ENCODE measurements around the gene PLSCR2. TPM values are rescaled to one million over a fixed set of nuclear protein-coding genes. Genes with fewer than 3 reads are reported as not detected.
"Not testable (repeated sequence)": the region's sequence is repeated elsewhere in the genome, so short reads cannot be mapped to it uniquely, and the experiment has no call there.

PLSCR2 gene
- polyA plus RNA-seq, 3 donors = not detected

DNA sequence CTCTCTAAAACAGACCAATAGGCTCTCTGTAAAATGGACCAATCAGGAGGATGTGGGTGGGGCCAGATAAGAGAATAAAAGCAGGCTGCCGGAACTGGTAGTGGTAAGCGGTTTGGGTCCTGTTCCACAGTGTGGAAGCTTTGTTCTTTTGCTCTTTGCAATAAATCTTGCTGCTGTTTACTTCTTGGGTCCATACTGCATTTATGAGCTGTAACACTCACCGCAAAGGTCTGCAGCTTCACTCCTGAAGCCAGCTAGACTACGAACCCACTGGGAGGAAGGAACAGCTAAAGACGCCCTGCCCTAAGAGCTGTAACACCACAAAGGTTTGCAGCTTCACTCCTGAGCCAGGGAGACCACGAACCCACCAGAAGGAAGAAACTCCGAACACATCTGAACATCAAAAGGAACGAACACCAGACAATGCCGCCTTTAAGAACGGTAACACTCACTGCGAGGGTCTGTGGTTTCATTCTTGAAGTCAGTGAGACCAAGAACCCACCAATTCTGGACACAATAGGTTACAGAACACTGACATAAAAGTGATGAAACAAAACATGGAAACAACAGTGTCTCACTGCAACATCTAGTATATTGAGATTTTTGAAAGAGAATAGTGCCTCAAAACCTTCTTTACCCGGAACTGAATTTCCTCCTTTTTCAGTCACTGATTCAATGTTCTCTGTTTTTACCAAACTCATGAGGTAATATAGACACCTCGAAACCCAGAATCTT is 28.8 kb upstream of the PLSCR2 start:
- Histone ChIP-seq H3K4me2 (replicated peaks; ENCODE audit: extremely low read depth, low read length, poor library complexity, severe bottlenecking) (peak overlapping the region; percentile 41), H3K79me2 (ENCODE audit: insufficient read depth, low read length) (no peaks in the 10 kb centered on the region), H3K36me3 (replicated peaks in 1 of 2; ENCODE audit: control insufficient read depth in 1 of 2, insufficient read depth in 2 of 2, low read length in 2 of 2) (no peaks in the 10 kb centered on the region), H2AFZ (ENCODE audit: insufficient read depth, low read depth, low read length, poor library complexity, severe bottlenecking) (peak overlapping the region; percentile 10), H3K4me1 (ENCODE audit: control insufficient read depth in 1 of 2, insufficient read depth in 2 of 2, low read length in 2 of 2) (no peaks in the 10 kb centered on the region), H3K4me3 (replicated peaks in 1 of 3; ENCODE audit: low read depth in 2 of 3, low read length in 3 of 3) (peak overlapping the region in 2 of 3 experiments; percentile 2 to 41), H3K27me3 (ENCODE audit: control insufficient read depth in 2 of 2, insufficient read depth in 2 of 2, low read length in 2 of 2) (no peaks in the 10 kb centered on the region), H4K20me1 (ENCODE audit: insufficient read depth, low read length) (no peaks in the 10 kb centered on the region), H3K27ac (ENCODE audit: low read depth in 1 of 2, low read length in 2 of 2) (no peak overlapping the region), H3K9me3 (replicated peaks in 1 of 2; ENCODE audit: control insufficient read depth in 1 of 2, insufficient read depth in 1 of 2, low read length in 2 of 2) (peaks cover 0 to 8% of the 10 kb centered on the region in 2 donors), H3K9ac (ENCODE audit: insufficient read depth, low read length, poor library complexity, severe bottlenecking) (no peak overlapping the region)
- Mint-ChIP-seq H3K27ac (peak overlapping the region in 1 of 7 donors; percentile 53), H3K9me3 (peaks cover 4 to 10% (median 8%) of the 10 kb centered on the region in 7 donors), H3K36me3 (peaks cover 0 to 4% of the 10 kb centered on the region in 2 donors), H3K4me3 (peak overlapping the region; percentile 62 to 84), H3K27me3 (ENCODE audit: low read depth in 3 of 3) (peaks cover 0 to 2% (median 0%) of the 10 kb centered on the region in 3 donors), H3K4me1 (peaks cover 4% of the 10 kb centered on the region)
- WGBS (ENCODE audit: insufficient coverage) = 53% methylated on average over 8 of the region's 13 CpGs
- DNase-seq = no peak
- intact Hi-C loops (cut with micrococcal nuclease) = no loop called here
- TF ChIP-seq, protein P1, sequence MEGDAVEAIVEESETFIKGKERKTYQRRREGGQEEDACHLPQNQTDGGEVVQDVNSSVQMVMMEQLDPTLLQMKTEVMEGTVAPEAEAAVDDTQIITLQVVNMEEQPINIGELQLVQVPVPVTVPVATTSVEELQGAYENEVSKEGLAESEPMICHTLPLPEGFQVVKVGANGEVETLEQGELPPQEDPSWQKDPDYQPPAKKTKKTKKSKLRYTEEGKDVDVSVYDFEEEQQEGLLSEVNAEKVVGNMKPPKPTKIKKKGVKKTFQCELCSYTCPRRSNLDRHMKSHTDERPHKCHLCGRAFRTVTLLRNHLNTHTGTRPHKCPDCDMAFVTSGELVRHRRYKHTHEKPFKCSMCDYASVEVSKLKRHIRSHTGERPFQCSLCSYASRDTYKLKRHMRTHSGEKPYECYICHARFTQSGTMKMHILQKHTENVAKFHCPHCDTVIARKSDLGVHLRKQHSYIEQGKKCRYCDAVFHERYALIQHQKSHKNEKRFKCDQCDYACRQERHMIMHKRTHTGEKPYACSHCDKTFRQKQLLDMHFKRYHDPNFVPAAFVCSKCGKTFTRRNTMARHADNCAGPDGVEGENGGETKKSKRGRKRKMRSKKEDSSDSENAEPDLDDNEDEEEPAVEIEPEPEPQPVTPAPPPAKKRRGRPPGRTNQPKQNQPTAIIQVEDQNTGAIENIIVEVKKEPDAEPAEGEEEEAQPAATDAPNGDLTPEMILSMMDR (IDR thresholded peaks at IDR 0.05) = no peak

DNA sequence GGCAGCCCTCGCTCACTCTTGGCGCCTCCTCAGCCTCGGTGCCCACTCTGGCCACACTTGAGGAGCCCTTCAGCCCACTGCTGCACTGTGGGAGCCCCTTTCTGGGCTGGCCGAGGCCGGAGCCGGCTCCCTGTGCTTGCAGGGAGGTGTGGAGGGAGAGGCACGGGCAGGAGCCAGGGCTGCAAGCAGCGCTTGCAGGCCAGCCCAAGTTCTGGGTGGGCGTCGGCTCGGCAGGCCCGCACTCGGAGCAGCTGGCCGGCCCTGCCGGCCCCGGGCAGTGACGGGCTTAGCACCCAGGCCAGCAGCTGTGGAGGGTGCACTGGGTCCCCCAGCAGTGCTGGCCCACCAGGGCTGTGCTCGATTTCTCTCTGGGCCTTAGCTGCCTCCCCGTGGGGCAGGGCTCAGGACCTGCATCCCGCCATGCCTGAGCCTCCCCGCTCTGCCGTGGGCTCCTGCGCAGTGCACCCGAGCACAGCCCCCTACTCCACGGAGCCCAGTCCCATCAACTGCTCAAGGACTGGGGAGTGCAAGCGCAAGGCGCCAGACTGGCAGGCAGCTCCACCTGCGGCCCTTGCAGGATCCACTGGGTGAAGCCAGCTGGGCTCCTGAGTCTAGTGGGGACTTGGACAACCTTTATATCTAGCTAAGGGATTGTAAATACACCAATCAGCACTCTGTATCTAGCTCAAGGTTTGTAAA is 27.9 kb upstream of the PLSCR2 start:
- H3K36me3 ChIP-seq (replicated peaks in 1 of 2; ENCODE audit: control insufficient read depth in 1 of 2, insufficient read depth in 2 of 2, low read length in 2 of 2); H3K36me3 Mint-ChIP-seq; H3K4me3 Mint-ChIP-seq; H3K4me1 ChIP-seq (ENCODE audit: control insufficient read depth in 1 of 2, insufficient read depth in 2 of 2, low read length in 2 of 2); DNase-seq; intact Hi-C loops (cut with micrococcal nuclease); H3K9ac ChIP-seq (ENCODE audit: insufficient read depth, low read length, poor library complexity, severe bottlenecking); H3K27me3 Mint-ChIP-seq (ENCODE audit: low read depth in 3 of 3); H3K27ac Mint-ChIP-seq; H4K20me1 ChIP-seq (ENCODE audit: insufficient read depth, low read length); H3K4me2 ChIP-seq (replicated peaks; ENCODE audit: extremely low read depth, low read length, poor library complexity, severe bottlenecking); H3K27ac ChIP-seq (ENCODE audit: low read depth in 1 of 2, low read length in 2 of 2); H3K27me3 ChIP-seq (ENCODE audit: control insufficient read depth in 2 of 2, insufficient read depth in 2 of 2, low read length in 2 of 2); H3K79me2 ChIP-seq (ENCODE audit: insufficient read depth, low read length); H3K4me3 ChIP-seq (replicated peaks in 1 of 3; ENCODE audit: low read depth in 2 of 3, low read length in 3 of 3); H2AFZ ChIP-seq (ENCODE audit: insufficient read depth, low read depth, low read length, poor library complexity, severe bottlenecking); H3K4me1 Mint-ChIP-seq; H3K9me3 ChIP-seq (replicated peaks in 1 of 2; ENCODE audit: control insufficient read depth in 1 of 2, insufficient read depth in 1 of 2, low read length in 2 of 2): not testable (repeated sequence)
- WGBS (ENCODE audit: insufficient coverage) = 97% methylated on average over 28 of the region's 28 CpGs
- H3K9me3 Mint-ChIP-seq = peaks cover 5 to 11% (median 8%) of the 10 kb centered on the region in 7 donors

Measured in CD14-positive monocyte (primary cell).